ENCODE results near the gene RPS16. TPM values are rescaled to one million over a fixed set of nuclear protein-coding genes. Genes with fewer than 3 reads are reported as not detected.
A peak's percentile ranks its signal among the peaks of the same experiment; 100 is the strongest.
"Not testable (repeated sequence)": the region's sequence is repeated elsewhere in the genome, so short reads cannot be mapped to it uniquely, and the experiment has no call there.

RPS16 gene
- total and polyA plus RNA-seq, 2 experiments from 2014 or later = 207 to 1,901 TPM

DNA sequence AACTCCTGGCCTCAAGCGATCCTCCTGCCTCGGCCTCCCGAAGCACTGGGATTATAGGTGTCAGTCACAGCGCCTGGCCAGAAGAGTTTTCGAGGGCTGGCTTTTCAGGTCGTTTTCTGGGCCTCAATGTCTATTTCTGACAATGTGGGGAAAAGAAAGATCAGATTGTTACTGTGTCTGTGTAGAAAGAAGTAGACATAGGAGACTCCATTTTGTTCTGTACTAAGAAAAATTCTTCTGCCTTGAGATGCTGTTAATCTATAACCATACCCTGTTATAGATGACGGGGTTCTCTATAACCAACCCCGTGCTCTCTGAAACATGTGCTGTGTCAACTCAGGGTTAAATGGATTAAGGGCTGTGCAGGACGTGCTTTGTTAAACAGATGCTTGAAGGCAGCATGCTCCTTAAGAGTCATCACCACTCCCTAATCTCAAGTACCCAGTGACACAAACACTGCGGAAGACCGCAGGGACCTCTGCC lies 43.6 kb upstream of the RPS16 start:
- not testable (repeated sequence) for H3K27ac ChIP-seq (ENCODE audit: low read depth); ATAC-seq; H3K9me3 Mint-ChIP-seq; H4K20me1 ChIP-seq (replicated peaks; ENCODE audit: insufficient read depth); H3K4me2 ChIP-seq; H3K4me3 ChIP-seq; H3K9me2 ChIP-seq (ENCODE audit: insufficient read depth); H3K27me3 ChIP-seq (ENCODE audit: insufficient read depth); DNase-seq (ENCODE audit: low spot score)
- Histone ChIP-seq H3K79me2 (replicated peaks; ENCODE audit: insufficient read depth) (peaks cover 23% of the 10 kb centered on the region), H3K36me3 (ENCODE audit: insufficient read depth) (peaks cover 13% of the 10 kb centered on the region), H3K4me1 (ENCODE audit: insufficient read depth) (peaks cover 12% of the 10 kb centered on the region), H2AFZ (peak overlapping the region; percentile 43; the same call in 1 of the 2 replicates), H3F3A (replicated peaks; ENCODE audit: low read depth) (peaks cover 26% of the 10 kb centered on the region)
- peak overlapping the region; percentile 98; the same call in 1 of the 2 replicates for H3K27ac Mint-ChIP-seq
- peaks cover 55% of the 10 kb centered on the region for H3K36me3 Mint-ChIP-seq (ENCODE audit: low read depth)
- peaks cover 26% of the 10 kb centered on the region for H3K4me1 Mint-ChIP-seq
- H3K4me3 Mint-ChIP-seq = peak overlapping the region; percentile 96; the same call in 1 of the 3 replicates
- H3K27me3 Mint-ChIP-seq (ENCODE audit: insufficient read depth, low read depth, poor library complexity) = peaks cover 12% of the 10 kb centered on the region

DNA sequence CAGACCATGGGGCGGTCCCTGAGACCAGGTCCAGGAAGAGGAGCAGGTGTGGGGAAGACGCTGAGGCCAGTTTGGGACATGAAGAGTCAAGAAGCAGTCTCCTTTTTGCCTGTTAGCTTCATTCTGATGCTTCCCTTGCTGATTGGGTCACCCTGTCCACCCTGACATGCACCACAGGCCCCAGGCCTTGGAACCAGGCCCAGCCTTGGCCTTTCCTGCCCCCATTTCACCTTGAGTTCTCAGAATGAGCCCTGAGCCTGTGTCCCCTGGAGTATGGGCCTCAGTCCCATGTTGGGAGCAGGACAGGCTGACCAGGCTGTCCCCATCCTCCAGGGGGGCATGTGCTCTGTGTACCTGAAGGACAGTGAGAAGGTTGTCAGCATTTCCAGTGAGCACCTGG lies 40.0 kb upstream of the RPS16 start:
- Mint-ChIP-seq H3K4me1 (peaks cover 19% of the 10 kb centered on the region; the same call in 2 of the 3 replicates), H3K27me3 (ENCODE audit: insufficient read depth, low read depth, poor library complexity) (peaks cover 17% of the 10 kb centered on the region), H3K9me3 (no peaks in the 10 kb centered on the region; the same call in 2 of the 3 replicates), H3K4me3 (no peak overlapping the region), H3K27ac (no peak overlapping the region), H3K36me3 (ENCODE audit: low read depth) (peaks cover 48% of the 10 kb centered on the region)
- Histone ChIP-seq H3K4me2 (no peak overlapping the region), H3K4me3 (no peak overlapping the region), H3K79me2 (replicated peaks; ENCODE audit: insufficient read depth) (no peaks in the 10 kb centered on the region; the same call in 1 of the 2 replicates), H2AFZ (no peak overlapping the region), H3K27ac (ENCODE audit: low read depth) (0 out of 2 replicates have a peak overlapping the region, but pooled peaks have one; percentile 14), H3K4me1 (ENCODE audit: insufficient read depth) (peaks cover 4% of the 10 kb centered on the region; the same call in 1 of the 2 replicates), H3K27me3 (ENCODE audit: insufficient read depth) (no peaks in the 10 kb centered on the region), H3K36me3 (ENCODE audit: insufficient read depth) (peaks cover 19% of the 10 kb centered on the region), H3F3A (replicated peaks; ENCODE audit: low read depth) (peaks cover 22% of the 10 kb centered on the region), H3K9me2 (ENCODE audit: insufficient read depth) (no peaks in the 10 kb centered on the region), H4K20me1 (replicated peaks; ENCODE audit: insufficient read depth) (0 out of 2 replicates have a peak, but pooled peaks cover 2% of the 10 kb centered on the region)
- ATAC-seq = no peak
- no peak for TF ChIP-seq CREB1 (CRISPR knock-in tag; IDR thresholded peaks at IDR 0.05; ENCODE audit: low read depth)
- no peak for TF ChIP-seq ZNF114 (CRISPR knock-in tag; IDR thresholded peaks at IDR 0.05)
- TF ChIP-seq POLR2AphosphoS5 (IDR thresholded peaks at IDR 0.05; ENCODE audit: low read depth) = no peak
- no peak for TF ChIP-seq NANOG (IDR thresholded peaks at IDR 0.05; ENCODE audit: borderline replicate concordance)
- TF ChIP-seq ZNF331 (CRISPR knock-in tag; IDR thresholded peaks at IDR 0.05; ENCODE audit: low read depth) = no peak
- TF ChIP-seq, protein P1, sequence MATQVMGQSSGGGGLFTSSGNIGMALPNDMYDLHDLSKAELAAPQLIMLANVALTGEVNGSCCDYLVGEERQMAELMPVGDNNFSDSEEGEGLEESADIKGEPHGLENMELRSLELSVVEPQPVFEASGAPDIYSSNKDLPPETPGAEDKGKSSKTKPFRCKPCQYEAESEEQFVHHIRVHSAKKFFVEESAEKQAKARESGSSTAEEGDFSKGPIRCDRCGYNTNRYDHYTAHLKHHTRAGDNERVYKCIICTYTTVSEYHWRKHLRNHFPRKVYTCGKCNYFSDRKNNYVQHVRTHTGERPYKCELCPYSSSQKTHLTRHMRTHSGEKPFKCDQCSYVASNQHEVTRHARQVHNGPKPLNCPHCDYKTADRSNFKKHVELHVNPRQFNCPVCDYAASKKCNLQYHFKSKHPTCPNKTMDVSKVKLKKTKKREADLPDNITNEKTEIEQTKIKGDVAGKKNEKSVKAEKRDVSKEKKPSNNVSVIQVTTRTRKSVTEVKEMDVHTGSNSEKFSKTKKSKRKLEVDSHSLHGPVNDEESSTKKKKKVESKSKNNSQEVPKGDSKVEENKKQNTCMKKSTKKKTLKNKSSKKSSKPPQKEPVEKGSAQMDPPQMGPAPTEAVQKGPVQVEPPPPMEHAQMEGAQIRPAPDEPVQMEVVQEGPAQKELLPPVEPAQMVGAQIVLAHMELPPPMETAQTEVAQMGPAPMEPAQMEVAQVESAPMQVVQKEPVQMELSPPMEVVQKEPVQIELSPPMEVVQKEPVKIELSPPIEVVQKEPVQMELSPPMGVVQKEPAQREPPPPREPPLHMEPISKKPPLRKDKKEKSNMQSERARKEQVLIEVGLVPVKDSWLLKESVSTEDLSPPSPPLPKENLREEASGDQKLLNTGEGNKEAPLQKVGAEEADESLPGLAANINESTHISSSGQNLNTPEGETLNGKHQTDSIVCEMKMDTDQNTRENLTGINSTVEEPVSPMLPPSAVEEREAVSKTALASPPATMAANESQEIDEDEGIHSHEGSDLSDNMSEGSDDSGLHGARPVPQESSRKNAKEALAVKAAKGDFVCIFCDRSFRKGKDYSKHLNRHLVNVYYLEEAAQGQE (IDR thresholded peaks at IDR 0.05; ENCODE audit: unreplicated experiment) = no peak
- TF ChIP-seq JUNB (IDR thresholded peaks at IDR 0.05; ENCODE audit: unreplicated experiment) = no peak
- TF ChIP-seq, protein P2, sequence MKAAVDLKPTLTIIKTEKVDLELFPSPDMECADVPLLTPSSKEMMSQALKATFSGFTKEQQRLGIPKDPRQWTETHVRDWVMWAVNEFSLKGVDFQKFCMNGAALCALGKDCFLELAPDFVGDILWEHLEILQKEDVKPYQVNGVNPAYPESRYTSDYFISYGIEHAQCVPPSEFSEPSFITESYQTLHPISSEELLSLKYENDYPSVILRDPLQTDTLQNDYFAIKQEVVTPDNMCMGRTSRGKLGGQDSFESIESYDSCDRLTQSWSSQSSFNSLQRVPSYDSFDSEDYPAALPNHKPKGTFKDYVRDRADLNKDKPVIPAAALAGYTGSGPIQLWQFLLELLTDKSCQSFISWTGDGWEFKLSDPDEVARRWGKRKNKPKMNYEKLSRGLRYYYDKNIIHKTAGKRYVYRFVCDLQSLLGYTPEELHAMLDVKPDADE (IDR thresholded peaks at IDR 0.05) = no peak
- DNase-seq (ENCODE audit: low spot score) = no peak

Data from GM23338 (cell line).